Transverse colon (tissue), 4 donors: ENCODE results near the gene RSRC1. TPM values are rescaled to one million over a fixed set of nuclear protein-coding genes. Genes with fewer than 3 reads are reported as not detected.

Experiments used
- DNase-seq: peaks from one replicate; pipeline ENCODE4 v3.0.0-alpha.2; 2019
- H3K27ac ChIP-seq, 4 donors: fragments of 200-600 bp; sonication (generic); 2 replicates each; pipeline ENCODE4 v1.5.1; 2016 to 2018; ENCODE audit warnings: inconsistent platforms in 4 of 4
- H3K27me3 ChIP-seq: fragments of 200-600 bp; sonication (generic); 2 replicates; pipeline ENCODE4 v1.5.1; 2017; ENCODE audit warnings: inconsistent platforms
- H3K36me3 ChIP-seq, 4 donors: fragments of 200-600 bp; sonication (generic); 2 replicates each; pipeline ENCODE4 v1.5.1; 2017 to 2019; ENCODE audit warnings: inconsistent platforms in 4 of 4
- H3K4me1 ChIP-seq, 4 donors: fragments of 200-600 bp; sonication (generic); 2 replicates each; pipeline ENCODE4 v1.5.1; 2017 to 2020; ENCODE audit warnings: inconsistent platforms in 4 of 4
- H3K4me3 ChIP-seq, 4 donors: fragments of 200-600 bp; sonication (generic); 1 replicate in 1 of 4; 2 replicates in 3 of 4; pipeline versions ENCODE4 v1.5.1 to v1.6.1; 2017 to 2019; ENCODE audit warnings: inconsistent platforms in 4 of 4
- H3K9me3 ChIP-seq, 2 donors: fragments of 200-600 bp; sonication (generic); 2 replicates each; pipeline ENCODE4 v1.5.1; 2017 to 2019; ENCODE audit warnings: inconsistent platforms in 2 of 2
- EP300 ChIP-seq: sonication (generic); formaldehyde crosslinking; IDR thresholded peaks from one replicate; pipeline ENCODE4 v1.6.1; 2017; ENCODE audit warnings: antibody characterized with exemption, low read depth
- POLR2A ChIP-seq: fragments of 450-650 bp; IDR thresholded peaks from one replicate; pipeline ENCODE4 v1.6.1; 2016; ENCODE audit warnings: antibody characterized with exemption, mild to moderate bottlenecking, moderate library complexity
- POLR2AphosphoS5 ChIP-seq, 3 donors: sonication (generic); formaldehyde crosslinking; IDR thresholded peaks; one replicate each; pipeline ENCODE4 v1.6.1; 2016; ENCODE audit warnings: antibody characterized with exemption in 3 of 3
- WGBS, 2 donors: methylation state at CpG; one replicate each; pipeline ENCODE4 v1.1.5; 2018; ENCODE audit warnings: low coverage in 1 of 2; 5-methylcytosine and 5-hydroxymethylcytosine counted together
- in situ Hi-C, 4 donors: fragments of 200-750 bp; cut with MboI; loops; one replicate each; pipeline versions ENCODE4 v1.15.0 to v1.15.1; 2017; ENCODE audit warnings: low sequenced_read_pairs in 3 of 4, low pct_ligation_motif_present in 1 of 4, low pct_unique_long_range_greater_than_20kb in 1 of 4
- intact Hi-C: fragments of 100-400 bp; cut with DNase I; formaldehyde crosslinking; loops from one replicate; pipeline ENCODE4 v1.15.1; 2023; ENCODE audit warnings: low total_unique reads
- total RNA-seq, 4 donors: library from RNA; depleted of rRNA; stranded (reverse); fragments of >200 nt; gene quantifications; one replicate each; pipeline ENCODE4 v1.1.0, GENCODE V29; 2016
- TF ChIP-seq, protein P1 (sequence below), 5 experiments: fragments of 200-600 bp in 3 of 5; fragments of 450-650 bp in 2 of 5; sonication (generic) in 3 of 5; IDR thresholded peaks; 1 replicate in 2 of 5; 2 replicates in 3 of 5; pipeline ENCODE4 v1.5.1; 2016 to 2017; ENCODE audit warnings: antibody characterized with exemption in 5 of 5, inconsistent platforms in 3 of 5, mild to moderate bottlenecking in 2 of 5, moderate library complexity in 1 of 5

Gene RSRC1
- total RNA-seq, 4 donors from 2014 or later, result 5.6 to 65.1 (median 37.1) TPM

DNA sequence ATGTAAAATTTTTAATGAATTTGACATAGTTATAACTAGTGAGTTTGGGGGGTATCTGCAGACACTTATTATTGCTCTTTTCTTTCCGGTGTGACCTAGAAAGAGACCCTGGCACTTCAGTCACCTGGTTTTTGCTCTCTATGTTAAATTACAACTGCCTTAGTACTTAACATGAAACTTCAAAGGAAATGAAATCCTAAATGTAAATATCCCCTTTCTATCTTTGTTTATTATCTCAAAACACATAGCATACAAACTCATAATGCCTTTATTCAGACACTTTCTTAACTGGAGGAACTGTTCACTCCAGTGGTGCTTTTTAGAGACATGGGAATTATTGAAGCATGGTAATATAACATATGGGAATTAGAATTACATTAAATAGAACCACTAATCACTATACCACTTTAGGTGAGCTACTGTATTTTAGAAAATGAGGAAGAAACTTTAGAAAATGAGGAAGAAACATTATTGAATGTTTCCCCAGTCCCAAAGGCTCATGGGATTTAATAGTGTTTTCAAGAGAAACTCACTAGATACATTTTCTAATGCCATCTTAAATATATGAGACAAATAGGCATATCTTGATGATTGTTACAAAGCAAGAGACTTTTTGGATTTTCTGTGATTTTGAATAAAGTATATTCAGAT is 341.6 kb downstream of the RSRC1 start:
- 48 to 100% methylated on average over 1 of the region's 1 CpG for WGBS, 2 donors
- Histone ChIP-seq H3K4me1 (no peaks in the 10 kb centered on the region), H3K36me3 (no peaks in the 10 kb centered on the region), H3K27me3 (no peaks in the 10 kb centered on the region), H3K4me3 (no peak overlapping the region), H3K9me3 (no peaks in the 10 kb centered on the region), H3K27ac (no peak overlapping the region)
- intact Hi-C loops (no loop called here), in situ Hi-C loops (no loop called here)
- TF ChIP-seq, protein P1, sequence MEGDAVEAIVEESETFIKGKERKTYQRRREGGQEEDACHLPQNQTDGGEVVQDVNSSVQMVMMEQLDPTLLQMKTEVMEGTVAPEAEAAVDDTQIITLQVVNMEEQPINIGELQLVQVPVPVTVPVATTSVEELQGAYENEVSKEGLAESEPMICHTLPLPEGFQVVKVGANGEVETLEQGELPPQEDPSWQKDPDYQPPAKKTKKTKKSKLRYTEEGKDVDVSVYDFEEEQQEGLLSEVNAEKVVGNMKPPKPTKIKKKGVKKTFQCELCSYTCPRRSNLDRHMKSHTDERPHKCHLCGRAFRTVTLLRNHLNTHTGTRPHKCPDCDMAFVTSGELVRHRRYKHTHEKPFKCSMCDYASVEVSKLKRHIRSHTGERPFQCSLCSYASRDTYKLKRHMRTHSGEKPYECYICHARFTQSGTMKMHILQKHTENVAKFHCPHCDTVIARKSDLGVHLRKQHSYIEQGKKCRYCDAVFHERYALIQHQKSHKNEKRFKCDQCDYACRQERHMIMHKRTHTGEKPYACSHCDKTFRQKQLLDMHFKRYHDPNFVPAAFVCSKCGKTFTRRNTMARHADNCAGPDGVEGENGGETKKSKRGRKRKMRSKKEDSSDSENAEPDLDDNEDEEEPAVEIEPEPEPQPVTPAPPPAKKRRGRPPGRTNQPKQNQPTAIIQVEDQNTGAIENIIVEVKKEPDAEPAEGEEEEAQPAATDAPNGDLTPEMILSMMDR (IDR thresholded peaks at IDR 0.05), result no peak
- DNase-seq, result no peak

DNA sequence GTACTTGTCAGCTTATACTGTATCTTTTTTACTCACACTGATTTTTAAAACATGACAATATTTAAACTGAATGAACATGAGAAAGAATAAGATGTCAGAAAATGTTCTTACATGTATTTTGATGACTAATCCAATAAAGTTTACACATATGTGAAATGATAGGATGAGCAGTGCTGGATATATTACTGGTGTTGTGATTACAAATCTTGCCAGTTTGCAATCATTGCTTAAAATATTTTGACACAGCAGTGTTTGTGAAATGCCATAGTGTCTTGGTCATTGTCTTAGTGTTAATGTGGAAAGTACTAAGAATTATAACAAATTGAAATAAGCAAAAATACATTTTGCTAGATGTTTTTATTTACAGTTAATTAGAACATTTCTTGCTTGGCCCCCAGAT is 342.4 kb downstream of the RSRC1 start:
- in situ Hi-C loops, result no loop called here
- intact Hi-C loops, result no loop called here
- Histone ChIP-seq H3K4me3 (no peak overlapping the region), H3K4me1 (no peaks in the 10 kb centered on the region), H3K27me3 (no peaks in the 10 kb centered on the region), H3K9me3 (no peaks in the 10 kb centered on the region), H3K36me3 (no peaks in the 10 kb centered on the region), H3K27ac (no peak overlapping the region)
- TF ChIP-seq POLR2AphosphoS5 (IDR thresholded peaks at IDR 0.05) (no peak), POLR2A (no peak), EP300 (no peak)
- TF ChIP-seq, protein P1 (IDR thresholded peaks at IDR 0.05), result no peak
- DNase-seq, result no peak

DNA sequence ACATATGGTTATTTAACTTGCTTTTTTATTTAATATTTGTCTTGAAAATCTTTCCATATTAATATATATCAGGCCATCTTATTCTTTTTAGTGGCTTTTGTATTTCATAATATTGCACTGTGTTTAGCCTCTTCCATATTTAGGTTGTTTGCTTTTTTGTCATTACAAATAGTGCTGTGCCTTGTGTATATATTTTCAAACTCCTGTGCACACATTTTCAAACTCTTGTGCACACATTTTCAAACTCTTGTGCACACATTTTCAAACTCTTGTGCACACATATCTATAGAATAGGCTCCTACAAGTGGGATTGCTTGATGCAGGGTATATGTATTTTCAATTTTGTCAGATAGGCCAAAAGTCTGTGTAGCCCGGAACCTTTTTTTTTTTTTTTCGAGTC is 343.1 kb downstream of the RSRC1 start:
- Histone ChIP-seq H3K36me3 (no peaks in the 10 kb centered on the region), H3K27ac (no peak overlapping the region), H3K4me1 (no peaks in the 10 kb centered on the region), H3K27me3 (no peaks in the 10 kb centered on the region), H3K9me3 (no peaks in the 10 kb centered on the region), H3K4me3 (no peak overlapping the region)
- TF ChIP-seq, protein P1 (IDR thresholded peaks at IDR 0.05), result no peak
- TF ChIP-seq POLR2A, result no peak
- TF ChIP-seq EP300, result no peak
- no peak for TF ChIP-seq POLR2AphosphoS5 (IDR thresholded peaks at IDR 0.05)
- in situ Hi-C loops (no loop called here), intact Hi-C loops (no loop called here)
- DNase-seq, result no peak
- WGBS, 2 donors, result 90 to 93% methylated on average over 2 of the region's 2 CpGs

DNA sequence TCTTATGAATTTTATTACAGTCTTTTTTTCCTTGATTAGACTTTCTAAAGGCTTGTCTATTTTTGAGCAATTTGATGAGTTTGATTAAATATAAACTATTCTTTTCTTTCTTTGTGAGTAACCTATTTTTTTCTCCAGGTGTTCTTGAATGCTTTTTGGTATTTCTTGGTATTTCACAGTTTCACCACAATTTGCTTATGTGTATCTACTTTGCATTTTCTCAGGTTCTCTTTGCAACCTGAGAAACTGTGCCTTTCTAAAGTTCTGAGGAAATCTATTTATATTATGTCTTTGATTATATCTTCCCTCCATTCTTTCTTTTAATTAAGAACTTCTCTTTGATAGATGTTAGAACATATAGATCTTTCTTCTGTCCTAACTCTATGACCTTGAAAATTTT is 344.0 kb downstream of the RSRC1 start:
- Histone ChIP-seq H3K27ac (no peak overlapping the region), H3K36me3 (no peaks in the 10 kb centered on the region), H3K4me1 (no peaks in the 10 kb centered on the region), H3K27me3 (no peaks in the 10 kb centered on the region), H3K4me3 (no peak overlapping the region), H3K9me3 (no peaks in the 10 kb centered on the region)
- DNase-seq, result no peak
- in situ Hi-C loops, result no loop called here
- intact Hi-C loops, result no loop called here
- TF ChIP-seq, protein P1 (IDR thresholded peaks at IDR 0.05), result no peak
- TF ChIP-seq EP300, result no peak
